HepG2 (cell line): ENCODE data around the gene GPR33. TPM values are rescaled to one million over a fixed set of nuclear protein-coding genes. Genes with fewer than 3 reads are reported as not detected.

ENCODE experiments used
- ATAC-seq: fragments of 200-7000 bp; cut with Tn5 transposase; 3 replicates; pipeline ENCODE4 v1.9.1; 2020; ENCODE audit warnings: mild to moderate bottlenecking, moderate library complexity
- BruUV-seq: library from RNA; stranded (reverse); fragments of 400-500 nt; replicated peaks from 2 replicates; lab custom pipeline; 2021; lab: Mats Ljungman, UMichigan
- CTCF ChIA-PET: fragments of 300-600 bp; formaldehyde crosslinking; extraction: SDS; loops from one replicate; lab custom pipeline; 2021; ENCODE audit warnings: low total read pairs, inconsistent platforms, low intra/inter-chr PET ratio; lab: Yijun Ruan, JAX
- POLR2A ChIA-PET: fragments of 350-600 bp; sonication (Branson Sonifier 250); formaldehyde crosslinking; loops from one replicate; lab custom pipeline; 2020; ENCODE audit warnings: antibody characterized with exemption, inconsistent platforms; lab: Yijun Ruan, JAX
- DNase-seq: peaks from one replicate; pipeline ENCODE4 v3.0.0-alpha.2; 2015; ENCODE audit warnings: low spot score
- FAIRE-seq: peaks from 3 replicates; lab custom pipeline; 2011; peaks lifted over from hg19 to GRCh38; lab: Jason Lieb, UNC
- H2AFZ ChIP-seq: one replicate; pipeline ENCODE4 v1.6.1; 2011; ENCODE audit warnings: low read length, inconsistent platforms
- H3K27ac ChIP-seq: fragments of 300-600 bp; 3 replicates; pipeline ENCODE4 v1.8.0; 2011; ENCODE audit warnings: mixed run types, mild to moderate bottlenecking, mixed read lengths, low read length, inconsistent platforms; ENCODE audit not compliant: insufficient read depth; ENCODE audit errors: extremely low read length
- H3K27me3 ChIP-seq, 2 experiments: fragments of 200-600 bp in 1 of 2; 2 replicates in 1 of 2; 3 replicates in 1 of 2; pipeline versions ENCODE4 v1.6.0 to v1.8.0; 2011; ENCODE audit warnings: low read length in 2 of 2, mild to moderate bottlenecking in 2 of 2, moderate library complexity in 2 of 2, inconsistent platforms in 1 of 2; ENCODE audit not compliant: insufficient read depth in 2 of 2, control insufficient read depth in 1 of 2
- H3K36me3 ChIP-seq, 2 experiments: fragments of 200-600 bp in 1 of 2; replicated peaks in 1 of 2; 2 replicates in 1 of 2; 3 replicates in 1 of 2; pipeline versions ENCODE4 v1.5.1 to v1.8.0; 2011; ENCODE audit warnings: low read length in 2 of 2, inconsistent platforms in 1 of 2; ENCODE audit not compliant: insufficient read depth in 2 of 2, control insufficient read depth in 1 of 2
- H3K4me1 ChIP-seq: 2 replicates; pipeline ENCODE4 v1.5.1; 2012; ENCODE audit warnings: low read length, inconsistent platforms; ENCODE audit not compliant: insufficient read depth
- H3K4me2 ChIP-seq: 2 replicates; pipeline ENCODE4 v1.6.0; 2011; ENCODE audit warnings: low read depth, low read length, inconsistent platforms
- H3K4me3 ChIP-seq, 3 experiments: fragments of 200-600 bp in 1 of 3; sonication (generic), shearing (Covaris generic) in 1 of 3; replicated peaks in 1 of 3; 2 replicates each; pipeline ENCODE4 v1.5.1; 2011 to 2016; ENCODE audit warnings: low read length in 3 of 3, inconsistent platforms in 2 of 3, low read depth in 2 of 3, mild to moderate bottlenecking in 2 of 3, control low read depth in 1 of 3, mixed read lengths in 1 of 3; ENCODE audit not compliant: insufficient read depth in 1 of 3
- H3K79me2 ChIP-seq: one replicate; pipeline ENCODE4 v1.6.1; 2011; ENCODE audit warnings: low read length, inconsistent platforms; ENCODE audit not compliant: insufficient read depth
- H3K9ac ChIP-seq: 2 replicates; pipeline ENCODE4 v1.6.0; 2011; ENCODE audit warnings: mild to moderate bottlenecking, low read depth, low read length, inconsistent platforms; ENCODE audit not compliant: insufficient read depth
- H3K9me3 ChIP-seq: 2 replicates; pipeline ENCODE4 v1.5.1; 2012; ENCODE audit warnings: mild to moderate bottlenecking, low read length
- H4K20me1 ChIP-seq: 2 replicates; pipeline ENCODE4 v1.6.0; 2011; ENCODE audit warnings: inconsistent platforms, mild to moderate bottlenecking, low read length, moderate library complexity; ENCODE audit not compliant: insufficient read depth
- EHMT2 ChIP-seq: fragments of 200-600 bp; sonication (generic); IDR thresholded peaks from 2 replicates; pipeline ENCODE4 v1.7.0; 2017; ENCODE audit warnings: antibody characterized with exemption, low read depth, low read length, borderline replicate concordance
- GLI4 ChIP-seq: sonication (generic); formaldehyde crosslinking; IDR thresholded peaks from 2 replicates; pipeline ENCODE4 v1.5.1; 2020; ENCODE audit warnings: missing genetic modification reagents, mild to moderate bottlenecking, moderate library complexity, borderline replicate concordance
- GZF1 ChIP-seq: sonication (generic); formaldehyde crosslinking; IDR thresholded peaks from 2 replicates; pipeline ENCODE4 v1.5.1; 2020; ENCODE audit warnings: mild to moderate bottlenecking, missing genetic modification reagents
- HOXA3 ChIP-seq: sonication (generic); formaldehyde crosslinking; IDR thresholded peaks from 2 replicates; pipeline ENCODE4 v1.5.0; 2020; ENCODE audit warnings: missing genetic modification reagents
- KLF6 ChIP-seq: IDR thresholded peaks from 2 replicates; pipeline ENCODE4 v1.8.0; 2016; ENCODE audit warnings: missing biosample characterization, missing genetic modification reagents
- PAXIP1 ChIP-seq: sonication (generic); formaldehyde crosslinking; conservative IDR thresholded peaks from 2 replicates; pipeline ENCODE4 v1.4.0; 2020; ENCODE audit warnings: mild to moderate bottlenecking, missing genetic modification reagents, moderate library complexity
- REL ChIP-seq: sonication (generic); formaldehyde crosslinking; conservative IDR thresholded peaks from 2 replicates; pipeline ENCODE4 v1.8.0; 2022; ENCODE audit warnings: mild to moderate bottlenecking, missing genetic modification reagents, moderate library complexity
- SMC3 ChIP-seq: IDR thresholded peaks from 2 replicates; pipeline ENCODE4 v1.6.1; 2011; ENCODE audit warnings: low read length, improper control_type of control experiment
- SRSF9 ChIP-seq: fragments of 200-400 bp; formaldehyde crosslinking; IDR thresholded peaks from 2 replicates; pipeline ENCODE4 v1.6.1; 2018; ENCODE audit warnings: borderline replicate concordance, mild to moderate bottlenecking, low read depth, low read length; ENCODE audit not compliant: insufficient read depth, poor library complexity, severe bottlenecking
- ZEB1 ChIP-seq: IDR thresholded peaks from 2 replicates; pipeline ENCODE4 v1.6.1; 2012; ENCODE audit warnings: mild to moderate bottlenecking, low read depth, inconsistent platforms; ENCODE audit not compliant: insufficient replicate concordance
- ZNF501 ChIP-seq: sonication (generic); formaldehyde crosslinking; IDR thresholded peaks from 2 replicates; pipeline ENCODE4 v1.5.1; 2020; ENCODE audit warnings: mild to moderate bottlenecking, moderate library complexity, missing genetic modification reagents
- ZNF510 ChIP-seq: sonication (generic); formaldehyde crosslinking; IDR thresholded peaks from 2 replicates; pipeline ENCODE4 v1.4.0; 2020; ENCODE audit warnings: low read depth, mild to moderate bottlenecking, missing genetic modification reagents
- ZNF713 ChIP-seq: sonication (generic); formaldehyde crosslinking; IDR thresholded peaks from 2 replicates; pipeline ENCODE4 v1.4.0; 2020; ENCODE audit warnings: mild to moderate bottlenecking, missing genetic modification reagents
- ZNF781 ChIP-seq: sonication (generic); formaldehyde crosslinking; IDR thresholded peaks from 2 replicates; pipeline ENCODE4 v1.5.1; 2020; ENCODE audit warnings: borderline replicate concordance, mild to moderate bottlenecking, missing genetic modification reagents; ENCODE audit errors: not compliant biosample characterization
- WGBS: methylation state at CpG from one replicate; pipeline ENCODE4 v1.1.6; 2017; ENCODE audit warnings: low lambda C conversion rate; 5-methylcytosine and 5-hydroxymethylcytosine counted together
- in situ Hi-C: cut with HindIII; loops from 2 replicates; pipeline ENCODE4 v1.10.0; 2017; ENCODE audit warnings: low pct_unique_long_range_greater_than_20kb; ENCODE audit not compliant: extremely low pct_ligation_motif_present
- intact Hi-C: fragments of 100-400 bp; cut with micrococcal nuclease; formaldehyde crosslinking; loops from one replicate; pipeline ENCODE4 v1.10.0; 2022; ENCODE audit not compliant: unreplicated experiment
- polyA plus RNA-seq, 8 experiments: library from polyadenylated mRNA; depleted of rRNA in 3 of 8; stranded (reverse) in 7 of 8; unstranded in 1 of 8; fragments of >200 nt; fragmentation: Illumina TruSeq in 4 of 8; extraction: Trizol in 4 of 8; gene quantifications; 2 replicates each; pipeline versions ENCODE4 v1.2.1 to v1.2.3, GENCODE V29; 2011 to 2016; ENCODE audit warnings: low read depth in 4 of 8, missing spikeins in 1 of 8, mixed read lengths in 1 of 8; ENCODE audit not compliant: insufficient read depth in 1 of 8
- total RNA-seq, 5 experiments: library from RNA; depleted of rRNA; stranded (reverse); fragments of >200 nt; fragmentation: Illumina TruSeq; extraction: Trizol; gene quantifications; 2 replicates each; pipeline ENCODE4 v1.2.3, GENCODE V29; 2016; ENCODE audit warnings: low read depth in 1 of 5
- TF ChIP-seq, protein P1 (sequence below): sonication (generic); formaldehyde crosslinking; IDR thresholded peaks from 2 replicates; pipeline ENCODE4 v1.4.0; 2020; ENCODE audit warnings: mild to moderate bottlenecking, missing genetic modification reagents

GPR33 gene
- total and polyA plus RNA-seq, 2 of the 13 experiments (the other 11 are each of a cell fraction or from before 2014, with no cell fraction given) = not detected

- no TSS peak for BruUV-seq
- CTCF ChIA-PET = no interaction called here
- in situ Hi-C loops = no loop called here
- Histone ChIP-seq H3K4me1 (no peaks in the 10 kb centered on the region), H3K36me3 (0 out of 5 replicates have a peak, but pooled peaks cover 0 to 1% of the 10 kb centered on the region in 2 experiments), H2AFZ (no peak overlapping the region), H4K20me1 (no peaks in the 10 kb centered on the region), H3K27me3 (no peaks in the 10 kb centered on the region), H3K9ac (no peak overlapping the region), H3K4me3 (no peak overlapping the region), H3K4me2 (no peak overlapping the region), H3K79me2 (no peaks in the 10 kb centered on the region), H3K27ac (no peak overlapping the region), H3K9me3 (no peaks in the 10 kb centered on the region)
- FAIRE-seq (no peak), DNase-seq (no peak), ATAC-seq (peak; percentile 51)
- 90% methylated on average over 6 of the region's 6 CpGs for WGBS
- TF ChIP-seq KLF6 (CRISPR knock-in tag) (no peak), ZNF781 (CRISPR knock-in tag) (no peak), GZF1 (CRISPR knock-in tag) (no peak), ZNF510 (CRISPR knock-in tag) (no peak), SRSF9 (no peak), EHMT2 (no peak), ZNF501 (CRISPR knock-in tag) (no peak), SMC3 (no peak), ZNF713 (CRISPR knock-in tag) (no peak), REL (CRISPR knock-in tag) (no peak), PAXIP1 (CRISPR knock-in tag) (no peak), GLI4 (no peak), HOXA3 (CRISPR knock-in tag) (no peak), ZEB1 (no peak)
- TF ChIP-seq, protein P1, sequence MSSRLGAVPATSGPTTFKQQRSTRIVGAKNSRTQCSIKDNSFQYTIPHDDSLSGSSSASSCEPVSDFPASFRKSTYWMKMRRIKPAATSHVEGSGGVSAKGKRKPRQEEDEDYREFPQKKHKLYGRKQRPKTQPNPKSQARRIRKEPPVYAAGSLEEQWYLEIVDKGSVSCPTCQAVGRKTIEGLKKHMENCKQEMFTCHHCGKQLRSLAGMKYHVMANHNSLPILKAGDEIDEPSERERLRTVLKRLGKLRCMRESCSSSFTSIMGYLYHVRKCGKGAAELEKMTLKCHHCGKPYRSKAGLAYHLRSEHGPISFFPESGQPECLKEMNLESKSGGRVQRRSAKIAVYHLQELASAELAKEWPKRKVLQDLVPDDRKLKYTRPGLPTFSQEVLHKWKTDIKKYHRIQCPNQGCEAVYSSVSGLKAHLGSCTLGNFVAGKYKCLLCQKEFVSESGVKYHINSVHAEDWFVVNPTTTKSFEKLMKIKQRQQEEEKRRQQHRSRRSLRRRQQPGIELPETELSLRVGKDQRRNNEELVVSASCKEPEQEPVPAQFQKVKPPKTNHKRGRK = no peak
- intact Hi-C loops = no loop called here
- POLR2A ChIA-PET = interaction anchor here (1.3 kb wide), 1 partner anchor 22 kb away, joined by 5 read pairs; the partner anchor contains the start of gene HEATR5A
Measured at GRCh38 chr14:31442284-31442683, 45.6 kb downstream of the GPR33 start.
